Measurements from ENCODE around the gene SPTB.

- no peak for TF ChIP-seq CTCF (IDR thresholded peaks at IDR 0.05)
- TF ChIP-seq, protein P1, sequence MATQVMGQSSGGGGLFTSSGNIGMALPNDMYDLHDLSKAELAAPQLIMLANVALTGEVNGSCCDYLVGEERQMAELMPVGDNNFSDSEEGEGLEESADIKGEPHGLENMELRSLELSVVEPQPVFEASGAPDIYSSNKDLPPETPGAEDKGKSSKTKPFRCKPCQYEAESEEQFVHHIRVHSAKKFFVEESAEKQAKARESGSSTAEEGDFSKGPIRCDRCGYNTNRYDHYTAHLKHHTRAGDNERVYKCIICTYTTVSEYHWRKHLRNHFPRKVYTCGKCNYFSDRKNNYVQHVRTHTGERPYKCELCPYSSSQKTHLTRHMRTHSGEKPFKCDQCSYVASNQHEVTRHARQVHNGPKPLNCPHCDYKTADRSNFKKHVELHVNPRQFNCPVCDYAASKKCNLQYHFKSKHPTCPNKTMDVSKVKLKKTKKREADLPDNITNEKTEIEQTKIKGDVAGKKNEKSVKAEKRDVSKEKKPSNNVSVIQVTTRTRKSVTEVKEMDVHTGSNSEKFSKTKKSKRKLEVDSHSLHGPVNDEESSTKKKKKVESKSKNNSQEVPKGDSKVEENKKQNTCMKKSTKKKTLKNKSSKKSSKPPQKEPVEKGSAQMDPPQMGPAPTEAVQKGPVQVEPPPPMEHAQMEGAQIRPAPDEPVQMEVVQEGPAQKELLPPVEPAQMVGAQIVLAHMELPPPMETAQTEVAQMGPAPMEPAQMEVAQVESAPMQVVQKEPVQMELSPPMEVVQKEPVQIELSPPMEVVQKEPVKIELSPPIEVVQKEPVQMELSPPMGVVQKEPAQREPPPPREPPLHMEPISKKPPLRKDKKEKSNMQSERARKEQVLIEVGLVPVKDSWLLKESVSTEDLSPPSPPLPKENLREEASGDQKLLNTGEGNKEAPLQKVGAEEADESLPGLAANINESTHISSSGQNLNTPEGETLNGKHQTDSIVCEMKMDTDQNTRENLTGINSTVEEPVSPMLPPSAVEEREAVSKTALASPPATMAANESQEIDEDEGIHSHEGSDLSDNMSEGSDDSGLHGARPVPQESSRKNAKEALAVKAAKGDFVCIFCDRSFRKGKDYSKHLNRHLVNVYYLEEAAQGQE (IDR thresholded peaks at IDR 0.05; ENCODE audit: insufficient read depth in 1 of 2, low read depth in 2 of 2, low read length in 1 of 2), result no peak
Observed at GRCh38 chr14:64868841-64869240, 10.9 kb downstream of the SPTB start.
